ENCODE measurements around the gene VGLL4.

VGLL4 gene

GRCh38 chr3:11625376-11626083 is 18.2 kb downstream of the VGLL4 start:
- no peak for DNase-seq

DNA sequence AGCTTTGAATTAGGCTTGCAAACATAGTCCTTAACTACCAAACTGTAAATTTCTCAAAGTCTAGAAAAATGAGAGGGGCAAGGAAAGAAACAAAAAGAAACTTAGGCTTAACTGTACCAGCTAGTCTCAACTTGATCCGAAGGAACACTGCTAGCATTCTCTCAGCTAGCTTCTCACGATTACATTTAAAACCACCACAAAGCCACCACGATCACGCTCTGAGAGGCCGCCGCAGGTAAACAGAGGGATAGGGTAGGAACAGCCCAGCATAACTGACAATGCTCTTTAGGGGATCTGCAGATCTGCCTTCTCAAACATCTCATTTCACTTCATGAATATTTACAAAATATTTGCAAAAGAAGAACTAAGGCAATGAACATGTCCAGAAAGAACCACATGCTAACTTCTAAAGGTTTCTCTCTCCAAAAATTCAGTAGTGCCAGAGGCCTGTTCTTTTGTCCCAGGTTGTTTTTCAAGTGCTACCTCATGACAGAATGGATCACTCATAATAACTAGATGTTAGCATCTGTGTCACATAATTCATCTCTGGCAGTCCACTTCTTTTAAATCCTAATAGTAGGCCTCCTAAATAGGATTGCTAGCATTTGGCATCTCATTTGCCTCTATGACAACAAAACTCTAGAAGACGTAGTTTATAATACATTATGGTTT is 18.9 kb downstream of the VGLL4 start:
- DNase-seq: no peak

DNA sequence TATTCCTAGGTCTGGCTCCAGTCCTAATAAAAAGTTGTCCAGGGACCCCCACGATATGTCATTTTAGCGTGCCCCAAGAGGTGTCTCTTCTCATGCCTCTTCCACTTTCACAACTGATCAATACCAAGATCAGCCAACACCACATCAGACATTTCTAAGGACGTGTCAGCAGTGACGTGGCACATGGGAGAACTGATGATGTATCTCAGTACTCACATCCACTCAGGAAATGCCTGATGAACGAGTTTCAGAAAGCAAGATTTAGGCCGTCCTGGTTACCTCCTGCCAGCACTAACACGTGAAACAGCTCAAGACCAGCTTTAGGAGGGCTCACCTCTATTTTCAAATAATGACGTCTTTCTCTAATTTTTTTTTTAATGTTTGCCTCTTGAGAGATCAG is 19.6 kb downstream of the VGLL4 start:
- DNase-seq: no peak

- DNase-seq: peak; percentile 34
Measured at GRCh38 chr3:11622586-11623550, 20.8 kb downstream of the VGLL4 start.

GRCh38 chr3:11621077-11621476 is 22.6 kb downstream of the VGLL4 start:
- no peak for DNase-seq

DNA sequence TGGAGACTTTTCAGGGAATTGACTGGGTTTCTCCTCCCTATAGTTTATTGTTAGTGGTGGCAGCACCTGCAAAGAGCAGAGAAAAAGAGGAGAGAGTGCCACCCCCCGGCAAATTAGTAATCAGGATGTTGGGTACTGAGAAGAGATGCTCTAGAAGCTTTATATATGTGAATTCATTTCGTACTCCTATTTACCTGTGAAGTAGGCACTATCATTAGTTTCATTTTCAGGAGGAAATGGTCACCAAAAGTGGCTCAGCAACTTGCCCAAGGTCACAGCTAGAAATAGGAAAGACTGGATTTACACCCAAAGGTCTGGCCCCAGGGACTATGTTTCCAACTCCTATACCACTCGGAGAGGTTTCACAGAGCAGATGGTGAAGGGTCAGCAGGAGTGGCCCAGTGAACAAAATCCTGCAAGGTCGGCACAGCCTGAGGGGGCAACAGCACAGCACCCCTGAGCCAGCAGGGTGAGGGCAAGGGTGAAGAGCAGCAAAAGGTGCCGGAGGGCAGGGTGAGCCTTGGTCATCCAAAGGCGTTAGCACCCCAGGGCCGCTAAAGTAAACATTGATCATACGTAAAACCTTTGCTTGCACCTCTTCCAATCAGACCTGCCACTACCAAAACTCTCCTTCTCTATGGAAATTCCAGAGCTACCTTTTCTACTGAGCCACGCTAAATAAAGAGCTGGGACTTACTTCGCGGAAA is 23.6 kb downstream of the VGLL4 start:
- no peak for DNase-seq

DNA sequence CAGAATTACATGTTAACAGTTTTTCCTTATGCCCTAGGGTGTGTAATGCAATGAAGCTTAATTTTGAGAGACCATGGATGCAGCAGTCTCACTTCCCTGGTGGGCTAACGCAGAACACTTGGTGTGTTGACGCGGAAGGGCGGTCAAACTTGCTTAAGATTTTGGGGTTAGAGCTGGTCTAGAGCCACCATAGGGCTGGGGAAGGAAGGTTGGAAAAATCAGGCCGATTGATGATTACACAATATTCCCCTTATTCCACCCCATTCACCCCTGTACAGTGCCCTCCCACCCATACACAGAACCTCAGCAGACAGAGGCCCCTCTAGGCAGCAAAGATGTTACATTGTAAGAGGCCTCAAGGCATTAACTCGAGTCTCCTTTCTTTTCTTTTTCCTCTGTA is 24.3 kb downstream of the VGLL4 start:
- no peak for DNase-seq

- DNase-seq: no peak
Measured at GRCh38 chr3:11618904-11619303, 24.8 kb downstream of the VGLL4 start.

DNA sequence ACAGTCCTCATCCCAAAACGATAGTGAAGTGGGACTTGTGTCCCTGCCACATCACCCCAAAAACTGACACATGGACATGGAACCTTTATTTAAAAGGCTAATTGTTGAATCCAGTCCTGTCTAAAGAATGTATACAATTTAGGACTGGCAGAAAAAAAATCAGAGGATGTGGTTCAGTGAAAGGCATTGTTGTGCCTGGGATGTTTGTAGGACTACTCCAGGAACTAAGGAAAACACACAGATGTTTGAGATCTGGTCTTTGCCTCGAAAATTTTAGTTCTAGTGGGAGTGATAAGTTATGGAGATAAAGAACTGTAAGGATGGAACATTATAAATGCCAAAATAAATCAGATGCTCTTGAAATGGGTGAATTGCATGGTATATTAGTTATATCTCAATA is 27.2 kb downstream of the VGLL4 start:
- DNase-seq: no peak

GRCh38 chr3:11613851-11614487 is 29.7 kb downstream of the VGLL4 start:
- no peak for DNase-seq

DNA sequence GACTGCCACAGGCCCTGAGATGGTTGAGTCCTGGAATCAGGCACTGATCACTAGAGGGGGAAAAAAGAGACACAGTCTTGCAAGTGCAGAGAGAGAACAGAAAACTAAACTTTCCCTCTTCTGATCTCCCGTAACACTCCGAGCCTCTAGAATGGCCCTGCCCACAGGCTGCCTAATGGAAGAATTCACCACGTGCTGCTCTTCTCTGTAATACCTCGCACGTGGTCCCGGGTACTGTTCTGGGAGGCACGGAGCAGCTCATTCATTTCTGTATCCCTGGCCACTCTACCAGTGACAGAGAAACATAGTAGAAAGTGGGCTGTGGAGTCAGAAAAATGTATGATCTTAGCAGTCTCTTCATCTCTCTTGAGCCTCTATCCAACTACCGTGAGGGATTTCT is 30.4 kb downstream of the VGLL4 start:
- DNase-seq: no peak

- DNase-seq: no peak
Measured at GRCh38 chr3:11612515-11613188, 31.1 kb downstream of the VGLL4 start.

GRCh38 chr3:11611341-11611799 is 32.3 kb downstream of the VGLL4 start:
- DNase-seq: no peak

DNA sequence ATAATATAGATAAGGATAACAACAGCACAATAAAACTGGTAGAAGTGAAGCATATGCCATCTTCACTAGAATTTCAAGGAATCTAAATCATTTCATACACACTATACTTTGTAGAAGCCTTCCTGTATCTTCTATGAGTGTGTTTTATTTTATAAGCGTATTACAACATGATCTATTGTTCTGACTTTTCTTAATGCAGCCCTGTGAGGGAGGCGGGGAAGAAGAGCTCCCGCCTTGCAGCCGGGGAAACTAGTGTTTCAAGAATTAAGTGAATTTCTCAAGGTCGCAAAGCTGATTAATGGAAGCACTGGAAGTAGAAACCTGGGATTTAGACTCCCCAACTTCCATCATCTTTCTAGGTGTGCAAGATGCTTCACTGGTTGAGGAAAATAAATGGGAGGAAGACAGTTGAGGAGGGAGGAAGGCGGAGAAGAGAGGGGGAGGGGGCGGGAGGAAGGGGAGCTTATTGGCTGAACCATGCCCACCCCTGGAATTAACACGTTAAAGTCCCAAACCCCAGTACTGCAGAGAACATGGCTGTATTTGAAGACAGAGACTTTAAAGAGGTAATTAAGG is 32.9 kb downstream of the VGLL4 start:
- no peak for DNase-seq

- DNase-seq: no peak
Measured at GRCh38 chr3:11610044-11610671, 33.6 kb downstream of the VGLL4 start.

- DNase-seq: no peak
Measured at GRCh38 chr3:11609481-11609880, 34.2 kb downstream of the VGLL4 start.

- no peak for DNase-seq
Measured at GRCh38 chr3:11607816-11608215, 35.9 kb downstream of the VGLL4 start.

DNA sequence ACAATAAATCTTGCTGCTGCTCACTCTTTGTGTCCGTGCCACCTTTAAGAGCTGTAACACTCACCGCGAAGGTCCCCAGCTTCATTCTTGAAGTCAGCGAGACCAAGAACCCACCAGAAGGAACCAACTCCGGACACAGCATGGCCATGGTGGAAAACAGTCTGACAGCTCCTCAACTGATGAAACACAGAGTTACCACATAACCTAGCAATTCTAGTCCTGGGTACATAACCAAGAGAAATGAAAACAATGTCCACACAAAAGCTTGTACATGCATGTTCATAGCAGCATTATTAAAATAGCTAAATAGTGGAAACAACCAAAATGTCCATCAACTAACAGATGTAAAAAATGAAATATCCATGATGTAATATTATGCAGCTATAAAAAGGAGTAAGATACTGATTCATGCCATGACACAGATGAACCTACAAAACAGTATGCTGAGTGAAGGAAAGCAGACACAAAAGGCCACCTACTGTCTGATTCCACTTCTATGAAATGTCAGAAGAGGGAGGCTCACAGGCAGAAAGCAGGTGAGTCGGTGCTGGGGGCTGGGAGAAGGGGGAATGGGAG is 36.8 kb downstream of the VGLL4 start:
- DNase-seq: no peak

GRCh38 chr3:11606090-11606784 is 37.5 kb downstream of the VGLL4 start:
- DNase-seq: no peak

GRCh38 chr3:11605398-11605797 is 38.3 kb downstream of the VGLL4 start:
- no peak for DNase-seq

Data from NCI-H1694 treated with DMSO at 0.1 percent for 48 hours (cell line).